OCI-LY7 (cell line): ENCODE measurements around the gene GP2.

ENCODE experiments used
- CTCF ChIP-seq: fragments of 200-600 bp; sonication (generic); conservative IDR thresholded peaks from 2 replicates; pipeline ENCODE4 v1.5.1; 2014; ENCODE audit warnings: mild to moderate bottlenecking, antibody characterized with exemption, low read length, moderate library complexity, mixed read lengths
- EZH2phosphoT487 ChIP-seq: fragments of 200-600 bp; sonication (generic); IDR thresholded peaks from 2 replicates; pipeline ENCODE4 v1.6.1; 2018; ENCODE audit warnings: low read depth, borderline replicate concordance, mild to moderate bottlenecking, mixed run types, antibody characterized with exemption, low read length, moderate library complexity, mixed read lengths

- no peak for TF ChIP-seq EZH2phosphoT487
- TF ChIP-seq CTCF = no peak
These were observed 45.4 kb upstream of the GP2 start for GRCh38 chr16:20372701-20373100.
